NCI-H82 (cell line): ENCODE measurements around the gene TNFAIP8.

Experiments
- DNase-seq: peaks from one replicate; lab custom pipeline; 2025; lab: John Stamatoyannopoulos, UW

Gene TNFAIP8

GRCh38 chr5:119347991-119348390 is 7.8 kb upstream of the TNFAIP8 start:
- DNase-seq, result no peak

- DNase-seq, result no peak
Observed at GRCh38 chr5:119353213-119353612, 2.6 kb upstream of the TNFAIP8 start.

- DNase-seq, result no peak
Observed at GRCh38 chr5:119353686-119354366, 2.0 kb upstream of the TNFAIP8 start.

- DNase-seq, result no peak
Observed at GRCh38 chr5:119354537-119355243, 1.1 kb upstream of the TNFAIP8 start.

- no peak for DNase-seq
Observed at GRCh38 chr5:119355244-119355638, 578 bp upstream of the TNFAIP8 start.

- no peak for DNase-seq
Observed at GRCh38 chr5:119356612-119357188, 881 bp downstream of the TNFAIP8 start.

- no peak for DNase-seq
Observed at GRCh38 chr5:119357270-119357669, 1.5 kb downstream of the TNFAIP8 start.

- no peak for DNase-seq
Observed at GRCh38 chr5:119357808-119358529, 2.1 kb downstream of the TNFAIP8 start.

- no peak for DNase-seq
Observed at GRCh38 chr5:119358530-119358900, 2.7 kb downstream of the TNFAIP8 start.

GRCh38 chr5:119358901-119359603 is 3.2 kb downstream of the TNFAIP8 start:
- DNase-seq, result no peak

- no peak for DNase-seq
Observed at GRCh38 chr5:119359737-119360413, 4.1 kb downstream of the TNFAIP8 start.

- DNase-seq, result peak; percentile 8
Observed at GRCh38 chr5:119360905-119361593, 5.2 kb downstream of the TNFAIP8 start.

GRCh38 chr5:119361594-119362125 is 5.8 kb downstream of the TNFAIP8 start:
- no peak for DNase-seq

- no peak for DNase-seq
Observed at GRCh38 chr5:119362714-119363113, 6.9 kb downstream of the TNFAIP8 start.

- DNase-seq, result no peak
Observed at GRCh38 chr5:119363271-119363670, 7.5 kb downstream of the TNFAIP8 start.

GRCh38 chr5:119363936-119364335 is 8.1 kb downstream of the TNFAIP8 start:
- DNase-seq, result no peak

GRCh38 chr5:119365847-119366539 is 10.2 kb downstream of the TNFAIP8 start:
- no peak for DNase-seq

GRCh38 chr5:119366540-119366881 is 10.7 kb downstream of the TNFAIP8 start:
- DNase-seq, result no peak

GRCh38 chr5:119367502-119368237 is 11.9 kb downstream of the TNFAIP8 start:
- DNase-seq, result no peak
